ENCODE results near the gene POLR2H.

DNA sequence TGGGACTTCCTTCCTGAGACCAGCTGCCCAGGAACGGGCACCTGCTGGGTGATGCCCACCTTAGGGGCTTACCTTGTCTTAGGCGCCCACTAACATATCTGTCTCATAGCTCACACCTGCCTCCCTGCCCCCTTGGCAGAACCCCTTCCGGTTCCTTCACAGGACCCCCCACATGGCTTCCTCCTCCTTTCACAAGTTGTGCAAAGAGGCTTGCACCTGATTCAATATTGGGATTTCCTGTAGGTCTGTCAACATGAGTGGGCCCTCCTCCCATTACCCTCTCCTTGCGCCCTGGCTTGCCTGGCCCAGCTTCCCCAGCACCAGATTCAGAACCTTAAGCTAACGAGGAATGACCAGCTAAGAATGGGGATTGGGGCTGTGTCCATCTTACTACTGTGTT is 15.9 kb downstream of the POLR2H start:
- TF ChIP-seq CTCF (IDR thresholded peaks at IDR 0.05) (no peak), POLR2AphosphoS5 (IDR thresholded peaks at IDR 0.05; ENCODE audit: low read depth, low read length) (no peak)
- TF ChIP-seq, protein P1, sequence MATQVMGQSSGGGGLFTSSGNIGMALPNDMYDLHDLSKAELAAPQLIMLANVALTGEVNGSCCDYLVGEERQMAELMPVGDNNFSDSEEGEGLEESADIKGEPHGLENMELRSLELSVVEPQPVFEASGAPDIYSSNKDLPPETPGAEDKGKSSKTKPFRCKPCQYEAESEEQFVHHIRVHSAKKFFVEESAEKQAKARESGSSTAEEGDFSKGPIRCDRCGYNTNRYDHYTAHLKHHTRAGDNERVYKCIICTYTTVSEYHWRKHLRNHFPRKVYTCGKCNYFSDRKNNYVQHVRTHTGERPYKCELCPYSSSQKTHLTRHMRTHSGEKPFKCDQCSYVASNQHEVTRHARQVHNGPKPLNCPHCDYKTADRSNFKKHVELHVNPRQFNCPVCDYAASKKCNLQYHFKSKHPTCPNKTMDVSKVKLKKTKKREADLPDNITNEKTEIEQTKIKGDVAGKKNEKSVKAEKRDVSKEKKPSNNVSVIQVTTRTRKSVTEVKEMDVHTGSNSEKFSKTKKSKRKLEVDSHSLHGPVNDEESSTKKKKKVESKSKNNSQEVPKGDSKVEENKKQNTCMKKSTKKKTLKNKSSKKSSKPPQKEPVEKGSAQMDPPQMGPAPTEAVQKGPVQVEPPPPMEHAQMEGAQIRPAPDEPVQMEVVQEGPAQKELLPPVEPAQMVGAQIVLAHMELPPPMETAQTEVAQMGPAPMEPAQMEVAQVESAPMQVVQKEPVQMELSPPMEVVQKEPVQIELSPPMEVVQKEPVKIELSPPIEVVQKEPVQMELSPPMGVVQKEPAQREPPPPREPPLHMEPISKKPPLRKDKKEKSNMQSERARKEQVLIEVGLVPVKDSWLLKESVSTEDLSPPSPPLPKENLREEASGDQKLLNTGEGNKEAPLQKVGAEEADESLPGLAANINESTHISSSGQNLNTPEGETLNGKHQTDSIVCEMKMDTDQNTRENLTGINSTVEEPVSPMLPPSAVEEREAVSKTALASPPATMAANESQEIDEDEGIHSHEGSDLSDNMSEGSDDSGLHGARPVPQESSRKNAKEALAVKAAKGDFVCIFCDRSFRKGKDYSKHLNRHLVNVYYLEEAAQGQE (IDR thresholded peaks at IDR 0.05; ENCODE audit: insufficient read depth in 1 of 2, low read depth in 2 of 2, low read length in 1 of 2) = no peak

All from Panc1 (cell line).